Hepatocyte (in vitro differentiated cells): ENCODE results near the gene MAP2K2.

Source experiments
- EZH2 ChIP-seq: fragments of 200-600 bp; sonication (generic); IDR thresholded peaks from 2 replicates; pipeline ENCODE4 v1.6.1; 2016; ENCODE audit warnings: antibody characterized with exemption, mild to moderate bottlenecking, borderline replicate concordance
- EZH2phosphoT487 ChIP-seq: fragments of 200-600 bp; sonication (generic); IDR thresholded peaks from one replicate; pipeline ENCODE4 v1.6.1; 2018; ENCODE audit warnings: antibody characterized with exemption, mild to moderate bottlenecking, low read depth, moderate library complexity; ENCODE audit not compliant: unreplicated experiment, severe bottlenecking
- TF ChIP-seq, protein P1 (sequence below): fragments of 200-600 bp; sonication (generic); IDR thresholded peaks from 2 replicates; pipeline ENCODE4 v1.5.1; 2016; ENCODE audit warnings: antibody characterized with exemption, mild to moderate bottlenecking; ENCODE audit not compliant: poor library complexity

DNA sequence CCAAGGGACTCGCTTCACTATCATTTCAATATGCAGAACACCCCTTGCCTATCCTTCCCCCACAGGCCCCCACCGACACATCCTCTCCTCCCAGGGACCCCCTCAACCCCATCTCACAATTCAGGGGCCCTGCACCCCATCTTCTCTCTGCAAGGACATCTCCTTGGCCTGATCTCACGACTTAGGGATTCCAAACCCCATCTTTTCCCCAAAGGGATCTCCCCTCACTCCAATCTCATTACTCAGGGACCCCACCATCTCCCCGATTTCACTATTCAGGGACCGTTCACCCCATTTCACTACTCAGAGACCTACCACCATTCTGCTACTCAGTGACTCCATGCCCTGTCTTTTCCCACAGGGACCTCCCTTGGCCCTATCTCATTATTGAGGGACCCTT is 1.4 kb downstream of the MAP2K2 start:
- TF ChIP-seq, protein P1, sequence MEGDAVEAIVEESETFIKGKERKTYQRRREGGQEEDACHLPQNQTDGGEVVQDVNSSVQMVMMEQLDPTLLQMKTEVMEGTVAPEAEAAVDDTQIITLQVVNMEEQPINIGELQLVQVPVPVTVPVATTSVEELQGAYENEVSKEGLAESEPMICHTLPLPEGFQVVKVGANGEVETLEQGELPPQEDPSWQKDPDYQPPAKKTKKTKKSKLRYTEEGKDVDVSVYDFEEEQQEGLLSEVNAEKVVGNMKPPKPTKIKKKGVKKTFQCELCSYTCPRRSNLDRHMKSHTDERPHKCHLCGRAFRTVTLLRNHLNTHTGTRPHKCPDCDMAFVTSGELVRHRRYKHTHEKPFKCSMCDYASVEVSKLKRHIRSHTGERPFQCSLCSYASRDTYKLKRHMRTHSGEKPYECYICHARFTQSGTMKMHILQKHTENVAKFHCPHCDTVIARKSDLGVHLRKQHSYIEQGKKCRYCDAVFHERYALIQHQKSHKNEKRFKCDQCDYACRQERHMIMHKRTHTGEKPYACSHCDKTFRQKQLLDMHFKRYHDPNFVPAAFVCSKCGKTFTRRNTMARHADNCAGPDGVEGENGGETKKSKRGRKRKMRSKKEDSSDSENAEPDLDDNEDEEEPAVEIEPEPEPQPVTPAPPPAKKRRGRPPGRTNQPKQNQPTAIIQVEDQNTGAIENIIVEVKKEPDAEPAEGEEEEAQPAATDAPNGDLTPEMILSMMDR = no peak
- TF ChIP-seq EZH2phosphoT487 (no peak), EZH2 (no peak)
